CD4-positive, alpha-beta T cell treated with Interleukin-2 at 100 ng/mL for 4 hours (primary cell): ENCODE measurements around the gene CAV2.

ENCODE experiments used
- DNase-seq: peaks from one replicate; pipeline ENCODE4 v3.0.0-alpha.2; 2020; ENCODE audit warnings: low spot score

Gene CAV2

DNA sequence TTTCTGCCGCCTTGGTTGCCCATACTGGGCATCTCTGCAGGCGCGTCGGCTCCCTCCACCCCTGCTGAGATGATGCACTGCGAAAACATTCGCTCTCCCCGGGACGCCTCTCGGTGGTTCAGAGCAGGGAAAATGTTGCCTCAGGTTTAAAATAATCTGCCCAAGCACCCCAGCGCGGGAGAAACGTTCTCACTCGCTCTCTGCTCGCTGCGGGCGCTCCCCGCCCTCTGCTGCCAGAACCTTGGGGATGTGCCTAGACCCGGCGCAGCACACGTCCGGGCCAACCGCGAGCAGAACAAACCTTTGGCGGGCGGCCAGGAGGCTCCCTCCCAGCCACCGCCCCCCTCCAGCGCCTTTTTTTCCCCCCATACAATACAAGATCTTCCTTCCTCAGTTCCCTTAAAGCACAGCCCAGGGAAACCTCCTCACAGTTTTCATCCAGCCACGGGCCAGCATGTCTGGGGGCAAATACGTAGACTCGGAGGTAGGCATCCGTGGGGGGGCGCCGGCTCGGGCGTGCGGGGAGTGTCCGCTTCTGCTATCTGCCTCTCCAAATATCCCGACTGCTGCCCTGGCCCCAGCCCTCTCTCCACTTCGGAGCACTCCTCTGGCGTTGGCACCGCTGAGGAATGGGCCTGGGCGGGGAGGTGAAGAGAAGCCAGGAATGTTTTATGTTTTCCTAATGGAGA is 25.2 kb downstream of the CAV2 start, which contains the start of gene CAV1:
Gene CAV1, plus strand, starts transcription at position 428 of the 689 bp plus-strand sequence. Its CDS starts 27 bp downstream, at position 455.
- peak; percentile 24 for DNase-seq

DNA sequence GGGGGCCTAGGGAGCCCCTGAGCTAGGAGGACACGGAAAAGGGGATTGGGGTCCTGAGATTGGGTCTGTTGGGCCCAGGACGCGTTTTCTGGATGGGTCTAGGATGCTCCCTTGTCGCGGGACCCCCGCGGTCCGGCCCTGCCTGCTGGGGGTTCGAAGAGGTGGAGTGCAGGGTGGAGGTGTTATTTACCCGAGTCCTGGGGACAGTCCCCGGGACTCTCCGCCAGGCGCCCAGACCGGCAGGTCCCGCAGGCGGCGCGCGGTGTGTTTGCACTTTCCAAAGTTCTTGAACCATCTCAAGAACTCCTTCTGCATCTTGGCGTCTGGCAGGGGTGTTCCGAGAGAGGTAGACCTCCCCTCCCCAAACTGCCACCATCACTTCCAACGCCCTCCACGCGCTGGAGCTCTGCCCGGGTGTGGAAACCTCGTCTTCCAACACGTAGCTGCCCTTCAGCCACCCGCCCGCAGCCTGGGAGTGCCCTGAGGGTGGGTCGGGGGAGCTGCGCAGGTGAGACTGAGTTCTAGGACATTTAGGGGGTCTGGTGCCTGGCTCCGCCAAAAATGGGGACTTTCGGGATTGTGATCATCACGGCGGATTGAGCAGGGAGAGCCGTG is 25.9 kb downstream of the CAV2 start:
- DNase-seq: peak; percentile 13

DNA sequence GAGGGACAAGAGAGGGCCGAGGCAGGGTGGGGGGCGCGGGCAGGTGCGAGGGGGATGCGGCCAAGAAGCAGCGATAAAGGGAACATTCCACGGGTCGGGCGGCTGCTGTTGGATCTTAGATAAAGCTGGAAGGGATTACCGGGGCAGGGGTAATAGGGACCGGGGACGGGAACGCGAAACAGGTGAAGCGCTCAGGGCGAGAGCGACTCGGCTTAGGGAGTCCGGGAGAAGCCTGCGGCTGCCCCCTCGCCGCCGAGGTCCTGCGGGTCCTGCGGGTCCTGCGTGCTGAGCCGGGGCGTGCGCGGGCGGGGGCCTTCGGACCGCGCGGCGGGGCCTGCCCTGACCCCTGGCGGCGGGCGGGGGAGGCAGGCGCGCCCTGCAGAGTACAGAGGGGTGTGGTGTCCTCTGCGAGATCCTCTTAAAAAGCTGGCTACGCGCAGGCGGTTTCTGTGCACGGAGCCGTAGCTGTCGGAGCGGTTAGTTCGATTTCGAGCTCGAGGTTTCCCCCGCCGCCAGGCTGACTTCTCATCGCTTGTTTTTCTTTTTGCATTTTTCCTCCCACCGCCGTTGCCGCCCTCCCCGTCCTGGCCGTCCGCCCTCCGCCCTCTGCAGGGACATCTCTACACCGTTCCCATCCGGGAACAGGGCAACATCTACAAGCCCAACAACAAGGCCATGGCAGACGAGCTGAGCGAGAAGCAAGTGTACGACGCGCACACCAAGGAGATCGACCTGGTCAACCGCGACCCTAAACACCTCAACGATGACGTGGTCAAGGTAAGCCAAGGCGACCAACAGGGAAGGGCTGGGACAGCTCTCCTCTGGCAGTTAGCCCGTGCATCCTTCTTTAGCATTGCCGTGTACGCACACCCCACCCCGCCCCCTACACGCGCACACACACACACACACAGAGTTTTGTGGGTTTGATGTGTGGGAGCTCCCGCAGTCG is 26.6 kb downstream of the CAV2 start:
- peak; percentile 66 for DNase-seq

DNA sequence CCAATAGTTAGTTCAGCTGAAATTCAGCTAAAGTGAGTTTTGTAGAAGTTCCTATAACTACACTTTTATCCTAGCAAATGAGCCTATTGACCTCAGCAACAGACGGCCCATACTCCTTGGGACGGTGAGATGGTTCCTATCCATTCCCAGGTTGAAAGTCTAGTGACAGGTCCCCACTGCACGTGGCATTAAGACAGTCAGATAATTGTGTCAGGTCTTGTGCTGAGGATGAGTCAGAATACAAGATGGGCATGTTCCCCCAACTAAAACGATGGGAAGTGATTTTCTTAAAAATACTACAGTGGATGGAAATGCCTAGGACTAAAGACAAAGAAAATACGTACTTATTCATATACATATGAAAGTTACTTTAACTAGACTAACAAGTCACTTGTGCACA is 27.4 kb downstream of the CAV2 start:
- DNase-seq: no peak

DNA sequence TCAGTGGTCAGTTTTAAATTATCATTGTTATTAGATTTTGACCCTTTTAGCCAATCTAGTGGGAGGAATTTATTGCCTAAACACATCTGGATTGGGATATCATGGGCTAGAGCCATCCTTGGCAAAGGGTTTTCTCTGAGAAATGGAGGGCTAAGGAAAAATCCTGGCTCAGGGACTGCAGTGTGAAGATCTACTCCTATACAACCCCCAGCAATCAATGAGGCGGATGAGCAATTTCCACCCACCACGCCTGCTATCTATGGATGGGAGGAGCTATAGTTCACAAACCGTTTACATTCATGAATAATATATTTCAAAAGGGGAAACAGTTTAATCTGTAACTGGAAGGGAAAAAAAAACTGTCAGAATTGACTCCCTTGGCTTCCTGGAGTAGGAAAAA is 28.0 kb downstream of the CAV2 start:
- DNase-seq: no peak

DNA sequence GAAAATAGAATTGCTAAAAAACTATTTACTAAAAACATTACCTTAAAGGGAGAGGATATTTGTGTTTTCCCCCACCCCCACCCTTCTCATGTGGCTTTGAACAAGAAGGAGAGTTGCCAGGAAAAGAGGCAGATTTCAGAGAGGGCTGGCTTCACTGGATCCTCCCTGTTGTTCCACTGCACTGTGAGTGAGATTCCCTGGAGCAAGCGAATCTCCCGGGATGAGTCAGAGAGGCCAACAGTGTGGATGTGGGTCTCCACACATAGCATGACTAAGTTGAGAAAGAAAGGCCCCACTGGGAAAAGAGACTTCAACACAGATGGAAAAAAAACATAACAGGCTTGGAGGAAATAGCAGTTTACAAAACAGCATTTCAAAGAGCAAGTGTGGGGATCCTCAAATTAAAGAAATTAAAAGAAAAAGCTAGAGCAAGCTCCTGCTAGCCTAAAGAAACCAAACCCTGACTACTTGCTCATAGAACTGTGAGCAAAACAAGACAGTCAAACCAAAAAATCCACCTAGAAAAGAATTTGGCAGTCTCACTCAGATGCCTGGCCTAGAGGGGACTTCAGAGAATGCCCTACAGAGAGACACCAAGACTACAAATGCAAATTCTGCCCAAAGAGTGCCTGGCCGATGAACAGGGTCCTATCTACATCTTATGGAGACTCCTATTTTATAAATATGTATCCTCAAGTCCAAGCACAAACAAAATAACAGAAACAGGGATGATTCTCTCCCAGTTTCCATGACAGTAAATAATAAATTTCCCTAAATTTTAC is 28.7 kb downstream of the CAV2 start:
- no peak for DNase-seq

DNA sequence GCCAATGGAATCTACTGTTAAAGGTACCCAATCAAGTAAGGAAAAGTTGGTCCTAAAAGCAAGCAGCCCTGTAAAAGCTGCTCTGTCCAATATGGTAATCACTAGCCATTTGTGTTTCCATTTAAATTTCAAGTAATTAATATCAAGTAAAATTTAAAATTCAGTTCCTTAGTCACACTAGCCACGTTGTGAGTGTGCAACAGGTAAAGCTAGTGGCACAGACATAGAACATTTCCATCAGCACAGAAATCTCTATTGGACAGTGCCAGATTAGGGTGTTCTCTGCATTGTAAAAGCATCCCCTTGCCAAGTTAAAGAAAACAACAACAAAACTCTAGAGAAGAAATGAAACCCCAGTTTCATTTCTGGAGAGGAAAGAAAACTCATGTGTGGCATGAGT is 29.7 kb downstream of the CAV2 start:
- DNase-seq: no peak

DNA sequence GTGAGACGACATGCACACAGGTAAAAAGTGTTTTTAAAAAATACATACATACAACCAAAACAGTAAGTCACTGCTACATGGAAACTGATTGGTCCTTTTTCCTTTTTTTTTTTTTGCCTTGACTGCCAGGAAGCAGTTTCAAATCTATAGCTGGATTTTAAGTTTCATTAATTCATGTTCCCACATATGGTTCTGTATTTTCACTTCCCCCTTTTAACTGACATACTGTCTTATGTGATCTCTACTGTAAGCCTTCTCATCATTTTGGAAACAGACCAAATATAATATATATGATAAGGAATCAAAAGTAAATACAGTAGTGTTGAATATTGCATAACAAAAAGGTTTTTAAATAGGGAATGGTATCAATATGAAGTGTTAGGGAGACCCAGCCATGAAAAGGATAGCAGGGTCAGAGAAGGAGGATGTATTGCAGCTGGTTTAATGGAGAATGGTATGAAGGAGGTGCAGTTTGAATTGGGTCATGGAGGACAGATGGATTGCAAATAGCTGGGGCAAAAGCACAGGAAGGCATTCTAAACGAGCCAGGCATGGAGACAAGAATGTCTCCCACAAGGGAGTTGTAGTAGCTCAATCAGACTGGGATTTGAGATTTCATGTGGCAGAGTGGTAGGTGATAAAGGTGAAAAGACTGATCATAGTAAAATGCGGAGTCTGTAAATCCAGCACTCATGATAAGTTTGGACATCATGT is 30.7 kb downstream of the CAV2 start:
- DNase-seq: no peak

DNA sequence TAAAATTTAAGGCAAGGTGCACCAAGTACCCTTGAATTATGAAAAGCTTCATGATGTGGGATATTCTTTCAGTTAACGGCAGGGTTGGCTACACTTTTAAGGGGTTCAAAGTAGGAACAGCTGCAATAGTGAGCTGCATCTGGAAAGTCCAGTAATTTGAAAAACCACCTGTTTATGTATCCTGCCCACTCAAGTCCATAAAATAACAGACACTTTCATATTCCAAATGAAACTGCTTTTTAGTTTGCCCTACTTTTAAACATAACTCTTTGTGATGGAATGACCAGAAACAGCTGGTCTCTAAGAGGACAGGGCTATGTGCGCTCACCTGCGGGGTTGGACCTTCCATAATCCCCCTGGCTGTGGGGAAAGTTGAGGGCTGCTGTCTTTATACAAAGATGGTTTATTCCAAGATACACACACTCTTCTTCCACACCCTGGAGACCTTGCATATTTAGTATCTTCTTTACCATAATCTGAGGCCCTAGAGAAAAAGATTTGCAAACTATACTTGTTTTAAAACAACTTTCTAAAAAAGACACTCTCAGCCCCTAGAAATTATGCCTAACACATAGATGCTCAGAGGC is 32.7 kb downstream of the CAV2 start:
- no peak for DNase-seq

DNA sequence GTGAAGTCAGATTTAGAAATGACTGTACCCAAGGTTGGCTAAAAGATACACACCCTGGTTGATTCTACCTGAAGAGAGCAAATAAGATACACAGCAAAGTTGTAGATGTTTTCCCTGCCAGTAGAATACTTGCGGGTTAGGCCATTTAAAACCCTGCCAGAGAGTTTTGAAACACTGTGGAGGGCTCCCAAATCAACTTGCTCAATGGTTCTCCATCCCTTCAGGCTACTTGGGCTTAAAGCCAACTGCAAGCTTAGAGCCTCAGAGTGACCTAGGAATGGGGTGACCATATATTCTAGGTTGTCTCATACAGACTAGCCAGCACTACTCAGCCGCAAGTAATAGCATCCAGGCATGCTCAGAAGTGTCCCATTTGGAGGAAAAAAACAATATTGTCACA is 35.3 kb downstream of the CAV2 start:
- no peak for DNase-seq

DNA sequence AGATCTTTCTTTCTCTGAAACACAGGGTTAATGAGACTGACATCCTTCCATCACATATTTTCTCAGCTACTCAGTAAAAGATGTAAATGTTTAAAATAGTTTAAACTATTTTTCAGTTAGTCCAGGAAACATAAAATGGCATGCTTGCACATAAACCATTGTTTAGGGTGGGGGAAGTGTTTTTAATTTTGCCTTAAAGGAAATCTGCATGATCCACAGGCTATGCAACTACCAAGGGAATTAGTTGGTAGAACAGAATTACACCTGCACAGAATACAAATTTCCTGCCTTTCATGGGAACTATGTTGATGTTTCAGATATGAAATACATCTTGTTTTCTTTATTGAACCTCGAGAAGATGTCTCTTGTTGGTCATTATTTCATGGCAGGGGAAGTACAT is 35.9 kb downstream of the CAV2 start:
- DNase-seq: no peak

DNA sequence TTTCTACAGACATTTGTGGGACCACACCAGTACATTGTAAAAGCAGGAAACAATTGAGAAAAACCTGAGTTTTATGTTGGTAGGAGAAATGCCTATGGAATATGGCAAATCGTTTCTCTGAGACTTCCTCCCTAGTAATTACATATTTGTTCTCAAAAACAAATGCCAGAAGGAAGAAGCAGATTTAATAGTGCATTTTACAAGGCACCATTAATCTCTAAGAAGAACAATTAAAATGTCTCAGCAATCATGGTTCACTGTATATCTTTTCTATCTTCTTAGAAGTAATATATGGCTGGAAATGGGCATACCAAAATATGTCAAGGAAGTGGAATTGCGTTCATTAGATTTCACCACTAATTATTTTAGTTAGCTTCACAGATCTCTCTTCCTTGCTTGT is 38.6 kb downstream of the CAV2 start:
- DNase-seq: no peak

DNA sequence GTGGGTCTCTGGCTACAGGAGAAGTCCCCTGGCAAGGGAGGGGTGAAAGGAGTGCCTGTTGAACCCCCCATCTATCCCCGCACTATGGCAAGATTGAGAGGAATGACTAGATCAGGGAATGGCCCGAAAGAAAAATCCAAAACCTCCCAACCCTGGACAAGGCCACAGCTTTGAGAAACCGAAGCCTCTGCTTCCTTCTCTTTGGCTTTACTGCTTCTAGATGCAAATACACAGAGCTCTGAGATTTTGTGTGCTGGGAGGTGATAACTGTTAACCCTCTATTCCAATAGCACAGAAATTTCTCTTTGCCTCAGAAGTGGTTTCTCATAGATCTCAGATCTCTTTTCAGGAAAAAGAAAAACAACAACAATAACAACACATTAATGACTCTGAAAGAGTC is 40.3 kb downstream of the CAV2 start:
- DNase-seq: no peak

DNA sequence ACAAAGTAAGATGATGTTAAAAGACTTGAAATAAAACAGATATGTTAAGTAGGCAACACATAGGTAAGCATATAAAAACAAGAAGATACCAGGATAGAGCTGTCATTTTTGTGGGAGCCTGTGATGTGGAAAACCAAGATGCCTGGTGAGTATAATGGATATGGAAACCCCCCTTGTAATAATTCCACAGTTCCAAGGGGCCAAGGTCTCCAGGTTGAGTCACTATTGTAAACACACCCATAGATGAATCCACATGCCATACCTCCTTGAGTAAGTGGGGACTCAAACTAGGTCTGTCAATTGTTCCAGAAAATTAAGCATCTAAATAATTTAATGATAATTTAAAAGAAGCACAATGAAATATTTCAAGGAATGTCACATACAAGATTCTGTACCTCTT is 41.2 kb downstream of the CAV2 start:
- no peak for DNase-seq

DNA sequence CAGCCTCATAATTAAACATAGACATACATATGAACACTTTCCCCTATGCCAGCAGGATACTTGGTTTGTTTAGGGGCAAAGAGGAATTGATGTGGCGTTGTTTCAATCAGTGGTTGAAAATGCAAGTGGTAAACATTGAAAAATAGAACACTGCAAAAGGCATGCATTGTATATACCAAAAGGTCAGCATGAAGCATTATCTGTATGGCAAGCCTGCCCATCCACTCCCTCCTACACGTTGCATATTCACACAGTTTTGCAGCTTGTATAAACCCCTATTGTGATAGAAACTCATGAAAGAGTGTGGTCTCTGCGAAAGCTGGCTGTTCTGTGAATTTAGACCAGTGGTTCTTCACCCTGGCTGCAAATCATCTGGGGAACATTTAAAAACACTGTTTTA is 42.4 kb downstream of the CAV2 start:
- no peak for DNase-seq

DNA sequence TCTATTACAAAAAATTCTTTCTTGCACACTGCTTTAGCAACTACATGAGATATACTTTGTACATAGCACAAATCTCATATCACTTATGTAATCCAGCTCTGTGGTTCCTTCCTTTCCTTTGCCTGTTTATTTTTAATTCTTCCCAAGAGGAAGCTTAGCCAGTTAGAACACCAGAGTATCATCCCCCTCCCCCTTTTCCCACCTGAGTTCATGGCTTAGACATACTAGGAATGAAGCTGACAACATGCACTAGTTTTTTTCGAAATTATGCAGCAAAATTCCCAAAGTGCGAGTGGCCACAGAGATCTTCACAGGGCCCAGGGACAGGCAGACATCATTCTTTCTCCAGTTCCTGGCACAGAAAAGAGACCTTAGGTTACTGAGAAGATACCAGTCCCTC is 43.1 kb downstream of the CAV2 start:
- no peak for DNase-seq

DNA sequence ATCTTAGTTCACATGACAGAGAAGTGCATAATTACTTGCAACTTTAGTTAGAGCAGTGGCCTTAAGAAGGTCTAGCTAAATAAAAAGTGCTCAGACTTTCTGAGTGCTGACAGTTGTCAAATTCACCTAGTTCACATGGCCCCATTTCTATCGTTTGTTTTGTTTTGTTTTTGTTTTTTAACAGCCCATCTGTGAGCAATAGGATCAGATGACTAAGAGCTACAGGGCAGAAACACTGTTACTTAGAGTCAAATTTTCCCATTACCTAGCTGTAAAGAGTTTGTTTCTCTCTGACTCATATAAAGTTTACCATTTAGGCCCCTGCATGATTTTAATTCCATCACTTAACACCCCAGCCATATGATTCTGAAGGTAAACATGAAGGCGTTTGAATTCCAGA is 44.1 kb downstream of the CAV2 start:
- DNase-seq: no peak

DNA sequence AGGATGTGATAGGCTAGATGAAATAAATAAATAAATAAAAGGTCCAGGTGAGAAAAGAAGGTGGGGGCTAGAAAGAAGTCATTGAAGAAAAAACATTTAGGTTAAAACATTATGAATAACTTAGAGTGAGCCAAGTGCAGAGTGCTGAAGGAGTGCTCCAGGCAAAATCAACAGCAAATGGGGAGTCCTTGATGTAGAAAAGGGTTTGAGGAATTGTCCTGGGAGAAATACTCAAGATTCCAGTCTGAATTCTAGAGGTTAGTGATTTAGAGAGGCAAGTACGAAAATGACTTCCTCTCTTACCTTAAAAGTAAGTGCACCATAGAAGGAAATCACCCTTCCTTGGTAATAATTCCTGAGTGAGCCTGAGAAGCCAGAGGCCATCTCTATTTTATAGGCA is 44.9 kb downstream of the CAV2 start:
- no peak for DNase-seq

DNA sequence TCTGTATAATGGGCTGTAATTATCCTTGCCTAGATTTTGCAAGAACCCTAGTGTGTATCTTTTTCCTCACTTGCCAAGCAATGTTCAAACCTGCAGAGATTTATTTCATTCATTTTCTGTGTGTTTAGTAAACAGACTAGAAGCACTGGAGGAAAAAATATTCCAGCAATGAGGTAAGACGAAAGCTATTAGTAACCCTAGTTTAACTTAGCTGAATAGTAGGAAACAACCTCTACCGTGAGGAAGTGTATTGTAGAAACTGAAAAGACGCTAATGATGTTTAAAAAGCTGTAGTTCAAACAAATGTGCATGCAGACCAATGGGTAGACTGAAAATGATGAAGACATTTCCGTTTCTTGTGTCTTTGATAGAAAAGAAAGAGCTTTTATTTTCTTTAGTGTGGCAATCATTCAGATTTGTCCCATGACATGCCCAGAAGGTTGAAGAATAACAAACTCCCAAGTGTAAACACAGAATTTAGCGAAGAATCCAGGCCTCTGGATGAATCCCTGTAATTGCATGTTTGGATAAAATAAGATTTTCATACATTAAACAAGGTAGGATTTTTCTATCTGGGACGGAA is 46.0 kb downstream of the CAV2 start:
- DNase-seq: no peak

DNA sequence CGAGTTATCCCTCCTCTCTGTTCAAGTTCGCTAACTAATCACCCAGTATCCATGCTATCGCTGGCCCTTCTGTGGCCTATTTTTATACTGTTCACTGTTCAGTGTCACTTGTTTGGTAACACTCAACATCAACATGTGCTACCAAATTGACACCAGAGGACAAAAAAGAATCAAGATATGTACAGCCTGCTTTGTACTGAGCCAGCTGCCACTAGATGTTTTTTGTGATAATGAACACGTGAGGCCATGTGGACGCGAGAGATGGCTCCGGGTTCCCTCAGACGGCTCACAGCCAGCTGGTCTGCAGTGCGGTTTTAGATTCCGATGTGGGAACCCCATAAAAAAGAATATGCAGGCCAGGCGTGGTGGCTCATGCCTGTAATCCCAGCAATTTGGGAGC is 46.5 kb downstream of the CAV2 start:
- no peak for DNase-seq

DNA sequence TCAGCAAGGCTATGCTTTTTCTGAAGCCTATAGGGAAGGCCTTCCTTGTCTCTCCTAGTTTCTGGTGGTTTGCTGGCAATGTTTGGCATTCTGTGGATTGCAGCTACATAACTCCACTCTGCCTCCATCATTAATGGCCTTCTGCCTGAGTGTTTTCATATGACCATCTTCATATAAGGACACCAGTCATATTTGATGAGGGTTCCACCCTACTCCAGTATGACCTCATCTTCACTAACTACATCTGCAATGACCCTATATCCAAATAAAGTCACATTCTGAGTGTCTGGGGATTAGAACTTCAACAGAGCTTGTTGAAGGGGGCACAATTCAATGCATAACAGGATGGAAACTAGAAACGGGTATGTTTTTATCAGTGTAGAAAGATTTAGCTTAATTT is 47.4 kb downstream of the CAV2 start:
- no peak for DNase-seq
